Endothelial cell of umbilical vein (primary cell): ENCODE results near the gene PDK1. TPM values are rescaled to one million over a fixed set of nuclear protein-coding genes. Genes with fewer than 3 reads are reported as not detected.

ENCODE experiments used
- BruUV-seq: library from RNA; stranded (reverse); fragments of 400-500 nt; replicated peaks from 2 replicates; lab custom pipeline; 2021; lab: Mats Ljungman, UMichigan
- CTCF ChIA-PET: fragments of 300-600, 350-600 bp; sonication (Branson Sonifier 250); formaldehyde crosslinking; loops from one replicate; lab custom pipeline; 2021; ENCODE audit warnings: antibody characterized with exemption, inconsistent platforms; lab: Charles Lee
- POLR2A ChIA-PET: fragments of 300-600, 350-600 bp; sonication (Branson Sonifier 250); formaldehyde crosslinking; loops from one replicate; lab custom pipeline; 2021; ENCODE audit warnings: antibody characterized with exemption, inconsistent platforms; lab: Charles Lee
- DNase-seq: peaks from one replicate; pipeline ENCODE4 v3.0.0-alpha.2; 2011; ENCODE audit warnings: low read depth, low spot score
- FAIRE-seq: peaks from 2 replicates; lab custom pipeline; 2011; peaks lifted over from hg19 to GRCh38; lab: Jason Lieb, UNC
- H2AFZ ChIP-seq: 2 replicates; pipeline ENCODE4 v1.6.0; 2012; ENCODE audit warnings: low read depth, low read length, control low read depth, inconsistent platforms
- H3K27ac ChIP-seq: 2 replicates; pipeline ENCODE4 v1.5.1; 2011; ENCODE audit warnings: low read depth, mild to moderate bottlenecking, control low read depth, low read length, moderate library complexity; ENCODE audit not compliant: insufficient read depth
- H3K27me3 ChIP-seq, 2 experiments: 2 replicates each; pipeline versions ENCODE4 v1.6.0 to v1.6.1; 2011; ENCODE audit warnings: low read length in 2 of 2, mixed read lengths in 1 of 2; ENCODE audit not compliant: control insufficient read depth in 2 of 2, insufficient read depth in 2 of 2
- H3K36me3 ChIP-seq, 2 experiments: 2 replicates in 1 of 2; 3 replicates in 1 of 2; pipeline ENCODE4 v1.5.1; 2011; ENCODE audit warnings: low read length in 2 of 2, mild to moderate bottlenecking in 1 of 2, moderate library complexity in 1 of 2; ENCODE audit not compliant: control insufficient read depth in 2 of 2, insufficient read depth in 2 of 2; ENCODE audit errors: extremely low read depth in 1 of 2
- H3K4me1 ChIP-seq: 3 replicates; pipeline ENCODE4 v1.5.1; 2011; ENCODE audit warnings: mild to moderate bottlenecking, low read length; ENCODE audit not compliant: control insufficient read depth, insufficient read depth; ENCODE audit errors: extremely low read depth
- H3K4me2 ChIP-seq: 2 replicates; pipeline ENCODE4 v1.6.1; 2011; ENCODE audit warnings: low read length, control low read depth, mixed read lengths; ENCODE audit not compliant: insufficient read depth
- H3K4me3 ChIP-seq, 3 experiments: fragments of 200-600 bp in 1 of 3; sonication (generic), shearing (Covaris generic) in 1 of 3; replicated peaks in 1 of 3; 2 replicates each; pipeline ENCODE4 v1.5.1; 2011 to 2016; ENCODE audit warnings: control low read depth in 3 of 3, low read length in 3 of 3, mild to moderate bottlenecking in 2 of 3, inconsistent platforms in 1 of 3, low read depth in 1 of 3, moderate library complexity in 1 of 3; ENCODE audit not compliant: insufficient read depth in 1 of 3
- H3K79me2 ChIP-seq: 2 replicates; pipeline ENCODE4 v1.6.0; 2012; ENCODE audit warnings: low read length, inconsistent platforms; ENCODE audit not compliant: control insufficient read depth, insufficient read depth
- H3K9ac ChIP-seq: replicated peaks from 2 replicates; pipeline ENCODE3; 2011; ENCODE audit warnings: low read length, control low read depth; ENCODE audit not compliant: insufficient read depth; ENCODE audit errors: extremely low read depth
- H3K9me1 ChIP-seq: replicated peaks from 3 replicates; pipeline ENCODE4 v1.6.0; 2011; ENCODE audit warnings: mild to moderate bottlenecking, low read length; ENCODE audit not compliant: control insufficient read depth, insufficient read depth; ENCODE audit errors: extremely low read depth
- H3K9me3 ChIP-seq: replicated peaks from 2 replicates; pipeline ENCODE4 v1.5.1; 2012; ENCODE audit warnings: low read length, inconsistent platforms; ENCODE audit not compliant: control insufficient read depth, insufficient read depth
- H4K20me1 ChIP-seq: replicated peaks from 2 replicates; pipeline ENCODE3; 2011; ENCODE audit warnings: mild to moderate bottlenecking, low read length; ENCODE audit not compliant: control insufficient read depth, insufficient read depth; ENCODE audit errors: extremely low read depth
- CTCF ChIP-seq, 2 donors: IDR thresholded peaks; 1 replicate in 1 of 2; 2 replicates in 1 of 2; pipeline ENCODE4 v1.5.1; 2011; ENCODE audit warnings: low read length in 2 of 2, mild to moderate bottlenecking in 2 of 2, moderate library complexity in 2 of 2, control low read depth in 1 of 2, inconsistent platforms in 1 of 2, low read depth in 1 of 2; ENCODE audit not compliant: insufficient read depth in 1 of 2; ENCODE audit errors: extremely low read depth in 1 of 2
- EZH2 ChIP-seq: IDR thresholded peaks from 2 replicates; pipeline ENCODE4 v1.6.1; 2012; ENCODE audit warnings: borderline replicate concordance, low read depth, mild to moderate bottlenecking, moderate library complexity, low read length, inconsistent platforms; ENCODE audit not compliant: severe bottlenecking
- FOS ChIP-seq: IDR thresholded peaks from 2 replicates; pipeline ENCODE4 v1.6.1; 2011; ENCODE audit warnings: mild to moderate bottlenecking, low read length, moderate library complexity, borderline replicate concordance; ENCODE audit not compliant: insufficient read depth
- GATA2 ChIP-seq: IDR thresholded peaks from 2 replicates; pipeline ENCODE4 v1.7.0; 2011; ENCODE audit warnings: low read depth, mild to moderate bottlenecking, moderate library complexity, mixed read lengths, low read length; ENCODE audit not compliant: insufficient read length, insufficient read depth
- JUN ChIP-seq: IDR thresholded peaks from 2 replicates; pipeline ENCODE4 v1.6.1; 2011; ENCODE audit warnings: borderline replicate concordance, low read depth; ENCODE audit not compliant: insufficient read length, insufficient read depth
- MAX ChIP-seq: IDR thresholded peaks from 2 replicates; pipeline ENCODE4 v1.6.1; 2011; ENCODE audit not compliant: insufficient read depth, insufficient read length
- MYC ChIP-seq: IDR thresholded peaks from one replicate; pipeline ENCODE4 v1.6.1; 2011; ENCODE audit warnings: mild to moderate bottlenecking, low read depth, low read length
- POLR2A ChIP-seq: IDR thresholded peaks from 2 replicates; pipeline ENCODE4 v1.6.1; 2012; ENCODE audit warnings: low read depth, mild to moderate bottlenecking, control low read depth, low read length
- POLR2AphosphoS5 ChIP-seq: IDR thresholded peaks from 2 replicates; pipeline ENCODE4 v1.6.1; 2012; ENCODE audit warnings: low read depth, mild to moderate bottlenecking, control low read depth, low read length, moderate library complexity; ENCODE audit not compliant: insufficient read depth
- dilution Hi-C: fragments of 300-500 bp; cut with MboI; formaldehyde crosslinking; loops from one replicate; pipeline ENCODE4 v1.15.0; 2019; ENCODE audit warnings: low sequenced_read_pairs; ENCODE audit not compliant: extremely low pct_ligation_motif_present
- intact Hi-C: fragments of 100-400 bp; cut with micrococcal nuclease; formaldehyde crosslinking; loops from one replicate; pipeline ENCODE4 v1.10.0; 2022
- polyA plus RNA-seq, 4 experiments: library from polyadenylated mRNA; depleted of rRNA in 3 of 4; stranded (reverse) in 3 of 4; unstranded in 1 of 4; fragments of >200 nt; gene quantifications; 2 replicates each; pipeline versions ENCODE4 v1.2.1 to v1.2.3, GENCODE V29; 2011 to 2012; ENCODE audit warnings: missing spikeins in 1 of 4
- total RNA-seq: library from RNA; stranded (reverse); gene quantifications from 2 replicates; pipeline ENCODE4 v1.2.3, GENCODE V29; 2021

Gene PDK1
- total and polyA plus RNA-seq, 2 donors (not counting 3 experiments of a cell fraction or from before 2014, with no cell fraction given): 3.7 to 16.9 TPM

GRCh38 chr2:172525601-172526000 lies 30.3 kb upstream of the PDK1 start:
- H3K9me1 ChIP-seq: no peaks in the 10 kb centered on the region
- H3K4me3 ChIP-seq: no peak overlapping the region
- ChIA-PET CTCF (no interaction called here), POLR2A (no interaction called here)
- no peak overlapping the region for H3K4me2 ChIP-seq
- dilution Hi-C loops (no loop called here), intact Hi-C loops (no loop called here)
- H3K27me3 ChIP-seq: no peaks in the 10 kb centered on the region
- no peak for DNase-seq
- TF ChIP-seq FOS (no peak), POLR2AphosphoS5 (no peak), EZH2 (no peak), MAX (no peak), JUN (no peak), POLR2A (no peak), GATA2 (no peak), MYC (no peak), CTCF (IDR thresholded peaks at IDR 0.05; ENCODE audit: extremely low read depth in 1 of 2, insufficient read depth in 1 of 2, low read depth in 1 of 2, low read length in 2 of 2) (no peak)
- no peak overlapping the region for H2AFZ ChIP-seq
- no peaks in the 10 kb centered on the region for H3K4me1 ChIP-seq
- H4K20me1 ChIP-seq: no peaks in the 10 kb centered on the region
- no peaks in the 10 kb centered on the region for H3K79me2 ChIP-seq
- FAIRE-seq: no peak
- no peak overlapping the region for H3K27ac ChIP-seq
- BruUV-seq: no TSS peak
- no peak overlapping the region for H3K9ac ChIP-seq
- no peaks in the 10 kb centered on the region for H3K9me3 ChIP-seq
- H3K36me3 ChIP-seq: no peaks in the 10 kb centered on the region
